GM19397 (cell line): Measurements from ENCODE around the gene MALAT1.

ENCODE experiments used
- ATAC-seq: cut with Tn5 transposase; IDR thresholded peaks from one replicate; pipeline ENCODE4 v1.9.1; 2021; ENCODE audit warnings: mild to moderate bottlenecking, moderate library complexity; ENCODE audit not compliant: unreplicated experiment

MALAT1 gene

GRCh38 chr11:65478388-65479183, 20.3 kb upstream of the MALAT1 start:
- no peak for ATAC-seq

GRCh38 chr11:65479184-65480145, 19.4 kb upstream of the MALAT1 start:
- no peak for ATAC-seq

- ATAC-seq, result no peak
Observed at GRCh38 chr11:65482306-65482850, 16.5 kb upstream of the MALAT1 start.

GRCh38 chr11:65485920-65486219, 13.0 kb upstream of the MALAT1 start:
- no peak for ATAC-seq

- no peak for ATAC-seq
Observed at GRCh38 chr11:65486570-65487466, 12.0 kb upstream of the MALAT1 start.

GRCh38 chr11:65487467-65488272, 11.2 kb upstream of the MALAT1 start:
- peak; percentile 50 for ATAC-seq

- ATAC-seq, result no peak
Observed at GRCh38 chr11:65488273-65489034, 10.4 kb upstream of the MALAT1 start.

GRCh38 chr11:65489035-65489705, 9.7 kb upstream of the MALAT1 start:
- ATAC-seq, result no peak

- ATAC-seq, result no peak
Observed at GRCh38 chr11:65489706-65490320, 9.0 kb upstream of the MALAT1 start.

GRCh38 chr11:65491163-65491465, 7.7 kb upstream of the MALAT1 start:
- no peak for ATAC-seq

- no peak for ATAC-seq
Observed at GRCh38 chr11:65491614-65492386, 7.0 kb upstream of the MALAT1 start.

- ATAC-seq, result no peak
Observed at GRCh38 chr11:65492387-65492636, 6.5 kb upstream of the MALAT1 start.

GRCh38 chr11:65492637-65493366, 6.0 kb upstream of the MALAT1 start:
- no peak for ATAC-seq

GRCh38 chr11:65493367-65494176, 5.3 kb upstream of the MALAT1 start:
- ATAC-seq, result no peak

GRCh38 chr11:65496304-65497140, 2.3 kb upstream of the MALAT1 start:
- ATAC-seq, result no peak
